ENCODE results near the gene AGO1.

Gene AGO1

GRCh38 chr1:35932158-35932636, 49.2 kb downstream of the AGO1 start:
- TF ChIP-seq CTCF (IDR thresholded peaks at IDR 0.05; ENCODE audit: low read depth, low read length): no peak
- peak overlapping the region; percentile 94 for H3K4me3 ChIP-seq (ENCODE audit: low read depth, low read length)

- TF ChIP-seq CTCF (IDR thresholded peaks at IDR 0.05; ENCODE audit: low read depth, low read length): no peak
- H3K4me3 ChIP-seq (ENCODE audit: low read depth, low read length): no peak overlapping the region
These were observed 49.9 kb downstream of the AGO1 start for GRCh38 chr1:35932941-35933340.

- TF ChIP-seq CTCF (IDR thresholded peaks at IDR 0.05; ENCODE audit: low read depth, low read length): no peak
- H3K4me3 ChIP-seq (ENCODE audit: low read depth, low read length): no peak overlapping the region
These were observed 52.7 kb downstream of the AGO1 start for GRCh38 chr1:35935442-35936388.

GRCh38 chr1:35936838-35937237, 53.8 kb downstream of the AGO1 start:
- TF ChIP-seq CTCF (IDR thresholded peaks at IDR 0.05; ENCODE audit: low read depth, low read length): no peak
- H3K4me3 ChIP-seq (ENCODE audit: low read depth, low read length): no peak overlapping the region

GRCh38 chr1:35939484-35939883, 56.5 kb downstream of the AGO1 start:
- no peak for TF ChIP-seq CTCF (IDR thresholded peaks at IDR 0.05; ENCODE audit: low read depth, low read length)
- no peak overlapping the region for H3K4me3 ChIP-seq (ENCODE audit: low read depth, low read length)

- no peak for TF ChIP-seq CTCF (IDR thresholded peaks at IDR 0.05; ENCODE audit: low read depth, low read length)
- no peak overlapping the region for H3K4me3 ChIP-seq (ENCODE audit: low read depth, low read length)
These were observed 62.3 kb downstream of the AGO1 start for GRCh38 chr1:35945327-35945726.

- TF ChIP-seq CTCF (IDR thresholded peaks at IDR 0.05; ENCODE audit: low read depth, low read length): no peak
- no peak overlapping the region for H3K4me3 ChIP-seq (ENCODE audit: low read depth, low read length)
These were observed 64.5 kb downstream of the AGO1 start for GRCh38 chr1:35947547-35947946.
